Ishikawa (cell line): ENCODE measurements around the gene NEURL3.

ENCODE experiments used
- CEBPB ChIP-seq: IDR thresholded peaks from 2 replicates; pipeline ENCODE4 v1.6.1; 2012
- CREB1 ChIP-seq: IDR thresholded peaks from 2 replicates; pipeline ENCODE4 v1.6.1; 2012; ENCODE audit warnings: low read depth
- EGR1 ChIP-seq: IDR thresholded peaks from 2 replicates; pipeline ENCODE4 v1.6.1; 2012
- EP300 ChIP-seq: IDR thresholded peaks from 2 replicates; pipeline ENCODE4 v1.6.1; 2012; ENCODE audit warnings: borderline replicate concordance
- FOXM1 ChIP-seq: IDR thresholded peaks from 2 replicates; pipeline ENCODE4 v1.6.1; 2012; ENCODE audit warnings: low read depth, borderline replicate concordance
- MAX ChIP-seq: IDR thresholded peaks from 2 replicates; pipeline ENCODE4 v1.6.1; 2012
- NFIC ChIP-seq: IDR thresholded peaks from 2 replicates; pipeline ENCODE4 v1.6.1; 2012
- RAD21 ChIP-seq: IDR thresholded peaks from 2 replicates; pipeline ENCODE4 v1.6.1; 2012; ENCODE audit warnings: low read depth
- REST ChIP-seq: IDR thresholded peaks from 2 replicates; pipeline ENCODE4 v1.6.1; 2012; ENCODE audit warnings: low read depth, mild to moderate bottlenecking
- TAF1 ChIP-seq: IDR thresholded peaks from 2 replicates; pipeline ENCODE4 v1.6.1; 2012; ENCODE audit warnings: low read depth, mild to moderate bottlenecking
- TCF12 ChIP-seq: IDR thresholded peaks from 2 replicates; pipeline ENCODE4 v1.6.1; 2012; ENCODE audit warnings: low read depth
- TEAD4 ChIP-seq: IDR thresholded peaks from 2 replicates; pipeline ENCODE4 v1.6.1; 2012
- USF1 ChIP-seq: IDR thresholded peaks from 2 replicates; pipeline ENCODE4 v1.6.1; 2012
- YY1 ChIP-seq: IDR thresholded peaks from 2 replicates; pipeline ENCODE4 v1.6.1; 2012; ENCODE audit warnings: low read depth
- ZBTB7A ChIP-seq: IDR thresholded peaks from 2 replicates; pipeline ENCODE4 v1.6.1; 2012; ENCODE audit warnings: low read depth

Gene NEURL3

GRCh38 chr2:96498021-96498431, 7.1 kb downstream of the NEURL3 start:
- TF ChIP-seq USF1 = no peak
- TF ChIP-seq CEBPB = no peak
- TF ChIP-seq RAD21 = no peak
- no peak for TF ChIP-seq TCF12
- no peak for TF ChIP-seq REST
- no peak for TF ChIP-seq ZBTB7A
- TF ChIP-seq EP300 = no peak
- TF ChIP-seq TAF1 = no peak
- no peak for TF ChIP-seq MAX
- no peak for TF ChIP-seq TEAD4
- no peak for TF ChIP-seq NFIC
- TF ChIP-seq FOXM1 = no peak
- no peak for TF ChIP-seq YY1
- TF ChIP-seq CREB1 = no peak

GRCh38 chr2:96495982-96496629, 9.1 kb downstream of the NEURL3 start:
- no peak for TF ChIP-seq EGR1
- TF ChIP-seq YY1 = no peak
- TF ChIP-seq TCF12 = no peak

- TF ChIP-seq TEAD4 (no peak), CEBPB (no peak), CREB1 (no peak), REST (no peak), TAF1 (no peak), RAD21 (no peak), ZBTB7A (no peak), NFIC (no peak), EP300 (no peak), EGR1 (no peak), MAX (no peak), FOXM1 (no peak), USF1 (no peak), TCF12 (no peak)
These were observed 11.0 kb downstream of the NEURL3 start for GRCh38 chr2:96494188-96494587.

- TF ChIP-seq YY1 = peak; percentile 65
- peak; percentile 97 for TF ChIP-seq TCF12
- peak; percentile 98 for TF ChIP-seq EP300
- TF ChIP-seq CEBPB = peak; percentile 83
- peak; percentile 97 for TF ChIP-seq TEAD4
- no peak for TF ChIP-seq MAX
- TF ChIP-seq TAF1 = no peak
- TF ChIP-seq EGR1 = no peak
- peak; percentile 78; the same call in 1 of the 2 replicates for TF ChIP-seq FOXM1
- peak; percentile 91 for TF ChIP-seq NFIC
These were observed 12.1 kb downstream of the NEURL3 start for GRCh38 chr2:96493072-96493471.

- TF ChIP-seq TAF1 (no peak), REST (no peak), EP300 (no peak)
These were observed 13.2 kb downstream of the NEURL3 start for GRCh38 chr2:96491860-96492497.
